ENCODE measurements around the gene CPNE9.
"Not testable (repeated sequence)": the region's sequence is repeated elsewhere in the genome, so short reads cannot be mapped to it uniquely, and the experiment has no call there.

Gene CPNE9

GRCh38 chr3:9768141-9768775 lies 64.6 kb downstream of the CPNE9 start:
- H3K4me3 ChIP-seq (ENCODE audit: control insufficient read depth, low read depth, low read length), result no peak overlapping the region
- no peak for TF ChIP-seq CTCF (IDR thresholded peaks at IDR 0.05; ENCODE audit: control insufficient read depth, insufficient read depth, low read depth, low read length, missing control alignments)
- no peak for DNase-seq (ENCODE audit: low read depth)

- TF ChIP-seq CTCF (IDR thresholded peaks at IDR 0.05; ENCODE audit: control insufficient read depth, insufficient read depth, low read depth, low read length, missing control alignments), result no peak
- H3K4me3 ChIP-seq (ENCODE audit: control insufficient read depth, low read depth, low read length), result peak overlapping the region; percentile 68
- no peak for DNase-seq (ENCODE audit: low read depth)
These were observed 65.4 kb downstream of the CPNE9 start for GRCh38 chr3:9769012-9769411.

DNA sequence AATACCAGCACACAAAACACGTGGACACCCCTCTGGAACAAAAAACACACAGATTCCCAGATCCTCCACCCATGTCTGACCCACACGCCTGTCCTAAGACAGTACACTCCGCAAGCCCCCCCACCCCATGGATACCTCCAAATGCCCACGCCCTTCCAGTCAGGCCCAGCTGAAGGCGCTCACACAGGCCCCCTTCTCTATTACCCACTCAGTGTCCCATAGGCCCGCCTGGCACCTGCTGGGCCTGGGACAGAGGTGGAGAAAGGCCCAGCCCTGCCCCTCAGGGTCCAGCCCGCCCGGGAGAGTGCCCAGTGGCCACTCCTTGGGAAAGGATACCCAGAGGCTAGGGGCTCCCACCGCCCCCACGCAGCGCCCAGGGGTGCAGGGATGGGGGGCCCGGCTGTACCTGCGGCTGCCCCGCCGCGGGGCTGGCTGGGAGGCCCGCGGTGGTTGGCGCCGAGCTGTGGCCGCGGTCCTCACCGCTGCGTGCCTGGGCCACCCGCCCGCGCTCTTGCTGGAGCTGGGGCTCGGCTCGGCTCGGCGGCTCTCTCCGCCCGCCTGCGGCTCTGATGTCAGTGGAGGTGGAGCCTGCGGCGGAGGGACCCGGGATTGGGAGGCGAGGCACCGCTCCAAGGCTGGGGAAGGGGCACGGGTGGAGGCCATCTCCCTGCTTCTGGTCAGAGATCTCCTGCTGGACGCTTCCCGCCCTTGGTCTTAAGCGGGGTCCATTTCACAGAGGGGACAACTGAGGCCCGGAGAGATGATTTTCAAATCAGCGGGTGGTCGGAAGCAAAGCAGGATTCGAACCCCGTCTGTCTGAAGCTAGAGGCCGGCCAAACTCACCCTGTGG lies 66.0 kb downstream of the CPNE9 start, which contains the start of gene CAMK1:
Gene CAMK1 (minus strand): TSS at position 522 of the 850 bp plus-strand sequence. CDS start 2,198 bp downstream, outside the sequence.
- peak within 1 kb of the TSS; percentile 68 for H3K4me3 ChIP-seq (ENCODE audit: control insufficient read depth, low read depth, low read length)
- TF ChIP-seq CTCF (IDR thresholded peaks at IDR 0.05; ENCODE audit: control insufficient read depth, insufficient read depth, low read depth, low read length, missing control alignments), result no peak
- DNase-seq (ENCODE audit: low read depth), result no peak

- TF ChIP-seq CTCF (IDR thresholded peaks at IDR 0.05; ENCODE audit: control insufficient read depth, insufficient read depth, low read depth, low read length, missing control alignments), result no peak
- no peak for DNase-seq (ENCODE audit: low read depth)
These were observed 66.7 kb downstream of the CPNE9 start for GRCh38 chr3:9770276-9770812.

GRCh38 chr3:9771007-9771406 lies 67.4 kb downstream of the CPNE9 start:
- not testable (repeated sequence) for H3K4me3 ChIP-seq (ENCODE audit: control insufficient read depth, low read depth, low read length); DNase-seq (ENCODE audit: low read depth)

More at GRCh38 chr3:9770276-9770812, 66.7 kb downstream of the CPNE9 start:
- H3K4me3 ChIP-seq (ENCODE audit: control insufficient read depth, low read depth, low read length), result peak overlapping the region; percentile 68

GRCh38 chr3:9776896-9777693 lies 73.5 kb downstream of the CPNE9 start:
- H3K4me3 ChIP-seq (ENCODE audit: control insufficient read depth, low read depth, low read length), result no peak overlapping the region
- DNase-seq (ENCODE audit: low read depth), result no peak
- no peak for TF ChIP-seq CTCF (IDR thresholded peaks at IDR 0.05; ENCODE audit: control insufficient read depth, insufficient read depth, low read depth, low read length, missing control alignments)

All from AG09309 (cell line).